GM12865 (cell line): ENCODE measurements around the gene LRRK1.

Experiments used
- DNase-seq: peaks from one replicate; pipeline ENCODE4 v3.0.0; 2010; ENCODE audit warnings: low read depth
- H3K4me3 ChIP-seq: 2 replicates; pipeline ENCODE4 v1.5.1; 2011; ENCODE audit warnings: mild to moderate bottlenecking, low read depth, low read length, control low read depth
- TF ChIP-seq, protein P1 (sequence below): IDR thresholded peaks from 2 replicates; pipeline ENCODE4 v1.5.1; 2011; ENCODE audit warnings: low read length, control low read depth, low read depth, inconsistent platforms; ENCODE audit not compliant: insufficient read depth; ENCODE audit errors: missing control alignments

Gene LRRK1

DNA sequence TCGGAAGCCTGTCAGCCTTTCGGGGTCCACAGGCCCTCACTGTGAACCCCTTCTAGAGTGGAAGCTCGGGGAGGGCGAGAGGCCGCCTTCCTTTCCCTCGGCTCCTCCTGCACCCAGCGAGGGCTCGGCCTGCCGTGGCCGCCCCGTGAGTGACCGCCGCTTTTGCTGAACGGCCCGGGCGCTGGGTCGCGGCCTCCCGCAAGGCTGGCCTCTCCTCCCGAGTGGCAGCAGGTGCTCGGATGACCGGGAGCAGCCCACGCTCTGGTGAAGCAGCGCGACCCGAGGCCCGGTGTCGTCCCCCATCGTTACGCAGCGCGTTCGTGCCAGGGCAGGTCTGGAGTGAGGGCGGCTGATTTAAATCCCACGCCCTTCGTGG, 53.8 kb downstream of the LRRK1 start:
- H3K4me3 ChIP-seq, result no peak overlapping the region
- no peak for DNase-seq
- TF ChIP-seq, protein P1, sequence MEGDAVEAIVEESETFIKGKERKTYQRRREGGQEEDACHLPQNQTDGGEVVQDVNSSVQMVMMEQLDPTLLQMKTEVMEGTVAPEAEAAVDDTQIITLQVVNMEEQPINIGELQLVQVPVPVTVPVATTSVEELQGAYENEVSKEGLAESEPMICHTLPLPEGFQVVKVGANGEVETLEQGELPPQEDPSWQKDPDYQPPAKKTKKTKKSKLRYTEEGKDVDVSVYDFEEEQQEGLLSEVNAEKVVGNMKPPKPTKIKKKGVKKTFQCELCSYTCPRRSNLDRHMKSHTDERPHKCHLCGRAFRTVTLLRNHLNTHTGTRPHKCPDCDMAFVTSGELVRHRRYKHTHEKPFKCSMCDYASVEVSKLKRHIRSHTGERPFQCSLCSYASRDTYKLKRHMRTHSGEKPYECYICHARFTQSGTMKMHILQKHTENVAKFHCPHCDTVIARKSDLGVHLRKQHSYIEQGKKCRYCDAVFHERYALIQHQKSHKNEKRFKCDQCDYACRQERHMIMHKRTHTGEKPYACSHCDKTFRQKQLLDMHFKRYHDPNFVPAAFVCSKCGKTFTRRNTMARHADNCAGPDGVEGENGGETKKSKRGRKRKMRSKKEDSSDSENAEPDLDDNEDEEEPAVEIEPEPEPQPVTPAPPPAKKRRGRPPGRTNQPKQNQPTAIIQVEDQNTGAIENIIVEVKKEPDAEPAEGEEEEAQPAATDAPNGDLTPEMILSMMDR, result no peak

DNA sequence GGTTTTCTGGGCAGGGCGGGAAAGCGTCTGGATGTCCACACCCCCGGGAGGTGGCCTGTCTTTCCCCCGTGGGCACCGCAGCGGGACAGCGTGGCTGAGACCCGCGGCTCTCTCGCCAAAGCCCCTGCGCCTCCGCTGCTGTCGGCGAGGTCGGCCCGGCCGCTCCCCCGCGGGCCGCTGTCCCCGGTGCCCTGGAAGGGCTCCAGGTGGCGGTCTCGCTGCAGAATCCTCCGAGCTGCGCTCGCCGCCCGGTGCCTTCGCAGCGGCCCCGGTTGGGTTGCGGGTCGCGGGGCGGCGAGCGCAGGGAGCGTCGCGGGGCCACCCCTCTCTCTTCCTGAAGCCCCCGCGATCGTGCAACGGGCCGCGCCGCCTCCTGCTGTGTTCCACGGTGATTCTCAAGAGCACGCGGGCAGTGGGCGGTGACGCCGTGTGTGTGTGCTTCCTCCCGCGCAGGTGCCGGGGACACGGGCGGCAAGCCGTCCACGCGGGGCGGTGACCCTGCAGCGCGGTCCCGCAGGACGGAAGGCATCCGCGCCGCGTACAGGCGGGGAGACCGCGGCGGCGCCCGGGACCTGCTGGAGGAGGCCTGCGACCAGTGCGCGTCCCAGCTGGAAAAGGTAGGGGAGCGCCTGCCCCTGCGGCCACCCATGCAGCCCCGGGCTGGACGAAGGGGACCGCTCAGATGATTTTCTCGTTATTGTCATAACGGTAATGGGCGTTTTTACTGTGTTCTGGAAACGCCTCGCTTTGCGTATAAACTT, 54.4 kb downstream of the LRRK1 start:
- no peak for DNase-seq
- TF ChIP-seq, protein P1, result no peak
- no peak overlapping the region for H3K4me3 ChIP-seq

DNA sequence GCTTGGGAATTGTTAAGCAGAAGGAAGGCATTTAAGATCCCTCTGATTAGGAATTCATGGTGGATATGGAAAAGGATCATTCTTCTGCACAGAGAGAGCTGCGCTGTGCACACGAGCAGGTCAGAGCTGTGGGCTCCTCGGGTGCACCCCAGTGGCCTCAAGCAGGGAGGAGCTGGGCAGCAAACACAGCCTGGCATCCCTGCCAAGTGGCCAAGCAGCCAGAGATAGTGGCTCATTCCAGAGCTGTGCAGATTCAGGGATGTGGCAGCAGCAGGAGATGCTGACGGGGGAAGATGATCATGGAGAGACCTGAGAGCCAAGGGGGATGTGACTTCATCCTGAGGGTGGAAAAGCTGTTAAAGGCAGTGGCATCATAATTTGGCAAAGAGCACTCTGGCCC, 55.9 kb downstream of the LRRK1 start:
- no peak for DNase-seq
- H3K4me3 ChIP-seq, result no peak overlapping the region
- TF ChIP-seq, protein P1, result no peak

DNA sequence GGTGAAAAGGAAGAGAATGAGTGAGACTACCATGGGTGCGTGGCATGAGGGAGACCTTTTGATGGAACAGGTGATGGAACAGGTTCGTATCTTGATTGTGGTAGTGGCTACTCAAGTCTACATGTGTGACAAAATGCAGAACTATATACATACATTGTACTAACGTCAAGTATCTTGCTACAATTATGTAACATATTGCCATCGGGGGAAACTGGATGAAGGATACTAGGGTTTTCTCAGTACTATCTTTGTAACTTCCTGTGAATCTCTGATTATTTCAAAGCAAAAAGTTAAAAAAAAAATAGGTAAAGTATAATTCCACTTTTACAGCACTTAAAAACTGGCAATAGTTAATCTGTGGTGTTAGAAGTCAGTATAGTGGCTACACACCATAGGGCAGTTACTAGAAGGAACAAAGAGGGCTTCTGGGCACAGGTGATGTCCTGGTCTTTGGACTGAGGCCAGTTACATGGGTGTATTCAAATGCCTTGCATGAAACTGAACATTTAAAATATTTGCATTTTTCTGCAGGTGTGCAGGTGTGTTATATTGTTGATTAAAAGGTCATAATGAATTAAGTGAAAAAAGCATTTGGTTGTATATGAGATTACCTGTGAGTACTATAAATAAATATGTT, 61.4 kb downstream of the LRRK1 start:
- no peak overlapping the region for H3K4me3 ChIP-seq
- TF ChIP-seq, protein P1, result no peak
- no peak for DNase-seq

DNA sequence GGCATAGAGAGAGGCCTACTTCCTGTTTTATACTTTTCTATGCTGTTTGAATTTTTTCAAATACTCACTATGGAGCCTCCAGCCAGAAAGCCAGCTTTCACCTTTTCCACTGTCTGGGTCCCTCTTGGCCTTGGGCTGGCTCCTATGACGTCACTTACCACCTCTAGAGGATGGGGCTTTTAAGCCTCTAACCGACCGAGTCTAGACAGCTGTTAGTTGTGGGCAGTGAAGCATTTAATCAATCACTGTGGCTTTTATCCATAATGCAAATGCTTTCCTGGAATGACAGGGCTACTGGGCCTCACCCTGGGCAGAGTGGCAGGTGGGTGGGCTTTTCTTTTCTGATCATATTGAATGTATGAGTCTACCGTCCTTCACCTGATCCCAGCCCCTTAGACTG, 61.9 kb downstream of the LRRK1 start:
- no peak for DNase-seq
- no peak overlapping the region for H3K4me3 ChIP-seq
- TF ChIP-seq, protein P1, result no peak

DNA sequence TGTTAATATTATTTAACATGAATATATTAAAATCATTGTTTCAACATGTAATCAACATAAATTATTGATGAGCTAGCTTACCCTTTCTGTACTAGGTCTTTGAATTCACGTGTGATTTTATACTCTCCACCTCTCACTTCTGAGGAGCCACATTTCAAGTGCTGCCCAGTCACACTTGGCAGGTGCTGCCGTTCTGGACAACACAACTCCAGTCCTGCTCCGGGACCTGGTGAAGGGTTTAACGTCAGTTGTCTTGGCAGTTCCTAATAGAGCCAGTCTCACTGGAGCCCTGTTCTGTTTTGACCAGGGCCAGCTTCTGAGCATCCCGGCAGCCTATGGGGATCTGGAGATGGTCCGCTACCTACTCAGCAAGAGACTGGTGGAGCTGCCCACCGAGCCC, 64.1 kb downstream of the LRRK1 start:
- no peak for DNase-seq
- no peak overlapping the region for H3K4me3 ChIP-seq
- TF ChIP-seq, protein P1, result no peak
